Measurements from ENCODE around the gene FHDC1.

The FHDC1 gene

DNA sequence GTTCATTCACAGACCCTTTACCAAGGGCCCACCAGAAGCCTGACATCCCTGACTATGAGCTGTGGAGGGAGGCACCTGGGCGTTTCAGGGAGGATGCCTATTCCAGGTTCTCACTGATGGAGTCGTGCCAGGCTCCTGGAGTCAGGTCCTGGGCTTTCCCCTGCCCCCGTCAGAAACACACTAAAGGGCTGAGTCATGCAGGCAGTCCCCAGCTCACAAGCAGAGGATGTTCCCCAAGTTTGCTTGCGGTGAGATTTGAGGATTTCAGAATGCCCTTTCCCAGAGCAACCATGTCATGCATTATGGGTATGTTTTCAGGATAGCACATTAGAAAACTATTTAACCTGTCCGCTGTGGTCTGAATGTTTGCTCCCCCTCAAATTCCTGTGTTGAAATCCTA, 45.2 kb downstream of the FHDC1 start:
- H3K27ac ChIP-seq: no peak overlapping the region
- CTCF ChIA-PET: no interaction called here
- peak; percentile 69 for DNase-seq (ENCODE audit: low spot score)
- TF ChIP-seq, protein P1, sequence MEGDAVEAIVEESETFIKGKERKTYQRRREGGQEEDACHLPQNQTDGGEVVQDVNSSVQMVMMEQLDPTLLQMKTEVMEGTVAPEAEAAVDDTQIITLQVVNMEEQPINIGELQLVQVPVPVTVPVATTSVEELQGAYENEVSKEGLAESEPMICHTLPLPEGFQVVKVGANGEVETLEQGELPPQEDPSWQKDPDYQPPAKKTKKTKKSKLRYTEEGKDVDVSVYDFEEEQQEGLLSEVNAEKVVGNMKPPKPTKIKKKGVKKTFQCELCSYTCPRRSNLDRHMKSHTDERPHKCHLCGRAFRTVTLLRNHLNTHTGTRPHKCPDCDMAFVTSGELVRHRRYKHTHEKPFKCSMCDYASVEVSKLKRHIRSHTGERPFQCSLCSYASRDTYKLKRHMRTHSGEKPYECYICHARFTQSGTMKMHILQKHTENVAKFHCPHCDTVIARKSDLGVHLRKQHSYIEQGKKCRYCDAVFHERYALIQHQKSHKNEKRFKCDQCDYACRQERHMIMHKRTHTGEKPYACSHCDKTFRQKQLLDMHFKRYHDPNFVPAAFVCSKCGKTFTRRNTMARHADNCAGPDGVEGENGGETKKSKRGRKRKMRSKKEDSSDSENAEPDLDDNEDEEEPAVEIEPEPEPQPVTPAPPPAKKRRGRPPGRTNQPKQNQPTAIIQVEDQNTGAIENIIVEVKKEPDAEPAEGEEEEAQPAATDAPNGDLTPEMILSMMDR (conservative IDR thresholded peaks at IDR 0.05; ENCODE audit: low read depth): no peak
- POLR2A ChIA-PET (ENCODE audit: low non-redundant PET): interaction anchor here (0.6 kb wide), 1 partner anchor 94 kb away, joined by 3 read pairs; no protein-coding TSS in a partner anchor

DNA sequence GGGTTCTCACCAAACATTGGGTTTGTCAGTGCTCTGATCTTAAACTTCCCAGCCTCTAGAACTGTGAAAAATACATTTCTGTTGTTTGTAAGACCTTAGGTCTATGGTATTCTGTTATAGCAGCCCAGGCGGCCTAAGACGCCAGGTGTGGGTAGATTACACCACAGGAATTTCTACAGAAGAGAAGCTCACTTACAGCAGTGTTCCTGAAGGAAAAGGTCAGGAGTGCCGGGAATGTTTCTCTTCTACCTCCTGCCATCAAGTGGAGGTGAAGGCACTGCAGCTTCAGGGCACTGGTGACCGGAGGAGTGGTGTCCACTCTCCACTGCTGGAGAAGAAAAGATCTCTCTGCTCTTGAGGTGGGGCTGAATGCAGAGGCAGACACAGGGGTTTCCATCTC, 45.7 kb downstream of the FHDC1 start:
- no peak for DNase-seq (ENCODE audit: low spot score)
- no peak overlapping the region for H3K27ac ChIP-seq
- TF ChIP-seq, protein P1 (conservative IDR thresholded peaks at IDR 0.05; ENCODE audit: low read depth): no peak
- POLR2A ChIA-PET (ENCODE audit: low non-redundant PET): interaction anchor here (0.6 kb wide), 1 partner anchor 94 kb away, joined by 3 read pairs; no protein-coding TSS in a partner anchor
- CTCF ChIA-PET: no interaction called here

DNA sequence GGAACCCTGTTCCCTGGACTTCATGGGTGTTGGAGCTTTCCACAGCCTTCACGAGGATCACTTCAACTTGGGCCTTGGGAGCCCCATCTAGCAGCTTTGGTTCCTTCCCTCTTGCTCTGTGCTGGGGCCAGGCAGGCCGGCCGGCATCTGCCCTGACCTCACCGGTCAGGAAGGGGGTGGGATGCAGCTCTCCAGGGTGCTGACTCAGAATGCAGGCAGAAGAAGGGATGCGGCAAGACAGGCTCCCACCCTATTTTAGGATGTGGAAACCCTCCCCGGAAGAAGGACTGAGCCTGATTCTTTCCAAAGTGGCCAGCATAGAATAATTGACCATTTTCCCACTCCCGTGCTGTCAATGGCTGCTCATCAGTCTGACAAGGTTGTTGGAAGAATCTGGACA, 47.1 kb downstream of the FHDC1 start:
- CTCF ChIA-PET: no interaction called here
- H3K27ac ChIP-seq: no peak overlapping the region
- POLR2A ChIA-PET (ENCODE audit: low non-redundant PET): interaction anchor here (1.2 kb wide), 1 partner anchor 45 kb away, joined by 3 read pairs; no protein-coding TSS in a partner anchor
- no peak for DNase-seq (ENCODE audit: low spot score)
- TF ChIP-seq, protein P1 (conservative IDR thresholded peaks at IDR 0.05; ENCODE audit: low read depth): no peak

DNA sequence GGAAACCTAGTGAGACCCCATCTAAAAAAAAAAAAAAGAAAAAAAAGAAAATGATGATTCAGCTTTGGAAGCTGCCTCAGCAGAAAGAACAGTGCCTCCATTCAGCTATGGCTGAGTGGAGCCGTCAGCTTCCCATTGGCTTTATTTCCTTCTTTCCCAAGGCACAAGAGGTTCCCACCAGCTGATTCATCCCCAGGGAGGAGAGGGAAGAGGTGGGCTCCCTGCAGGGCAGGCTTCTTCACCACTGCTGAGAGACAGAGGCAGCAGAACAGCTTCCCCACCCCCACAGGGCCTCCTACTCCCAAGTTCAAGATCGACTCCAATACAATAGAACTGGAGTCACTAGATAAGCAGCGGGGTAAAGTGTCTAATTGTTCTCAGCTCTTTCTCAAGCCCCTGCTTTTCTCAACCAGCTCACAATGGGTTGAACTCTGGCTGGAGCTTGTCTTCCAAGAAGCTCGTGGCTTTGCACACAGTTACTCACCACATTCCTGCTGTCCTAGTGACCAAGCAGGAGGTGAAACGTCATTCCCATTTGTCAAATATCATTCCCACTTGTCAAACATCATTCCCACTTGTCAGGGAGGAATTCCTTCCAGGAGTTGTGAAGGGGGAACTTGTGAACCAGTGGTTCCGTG, 47.8 kb downstream of the FHDC1 start:
- no peak overlapping the region for H3K27ac ChIP-seq
- ChIA-PET CTCF (interaction anchor here (0.6 kb wide), 1 partner anchor 8 kb away, joined by 3 read pairs; no protein-coding TSS in a partner anchor), POLR2A (ENCODE audit: low non-redundant PET) (interaction anchor here (1.2 kb wide), 1 partner anchor 46 kb away, joined by 3 read pairs; no protein-coding TSS in a partner anchor)
- TF ChIP-seq, protein P1 (conservative IDR thresholded peaks at IDR 0.05; ENCODE audit: low read depth): no peak
- DNase-seq (ENCODE audit: low spot score): peak; percentile 63

DNA sequence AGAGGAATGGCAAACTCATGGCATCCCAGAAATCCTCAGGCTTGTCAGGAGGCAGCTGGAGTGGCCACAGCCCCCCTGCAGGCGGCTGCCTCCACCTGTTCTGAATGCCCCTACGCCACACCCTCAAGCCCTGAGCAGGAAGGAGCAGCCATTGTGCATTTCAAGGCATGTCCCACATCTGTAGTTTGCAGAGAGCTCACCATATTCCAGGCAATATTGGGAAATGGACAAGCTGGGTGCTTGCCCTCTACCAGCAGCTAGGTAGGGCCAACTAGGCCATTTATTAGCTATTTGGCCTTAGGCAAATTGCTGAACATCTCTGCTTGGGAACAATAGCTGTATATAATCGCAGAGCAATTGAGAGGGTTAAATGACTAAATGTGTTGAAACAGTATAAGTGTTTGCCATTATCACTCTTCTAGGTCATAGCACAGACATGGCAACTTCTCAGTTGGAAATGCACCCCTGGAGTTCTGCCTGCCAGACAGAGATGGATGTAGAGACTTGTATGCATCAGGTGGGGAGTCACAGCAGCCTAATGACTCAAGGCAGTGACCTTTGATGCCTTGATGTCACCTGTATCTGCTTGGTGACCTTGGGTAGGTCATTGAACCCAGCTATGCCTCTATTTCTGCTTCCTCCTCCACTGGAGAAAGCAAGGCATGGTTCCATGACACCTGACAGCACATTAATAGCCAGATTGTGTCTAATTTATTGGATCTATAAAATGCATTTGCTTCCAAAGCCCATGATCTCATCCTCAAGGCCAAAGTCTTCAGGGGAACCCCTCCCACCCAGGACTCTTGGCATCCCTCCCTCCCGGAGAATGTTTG, 52.8 kb downstream of the FHDC1 start:
- no peak for DNase-seq (ENCODE audit: low spot score)
- H3K27ac ChIP-seq: no peak overlapping the region
- TF ChIP-seq, protein P1 (conservative IDR thresholded peaks at IDR 0.05; ENCODE audit: low read depth): no peak
- POLR2A ChIA-PET (ENCODE audit: low non-redundant PET): no interaction called here
- CTCF ChIA-PET: no interaction called here

DNA sequence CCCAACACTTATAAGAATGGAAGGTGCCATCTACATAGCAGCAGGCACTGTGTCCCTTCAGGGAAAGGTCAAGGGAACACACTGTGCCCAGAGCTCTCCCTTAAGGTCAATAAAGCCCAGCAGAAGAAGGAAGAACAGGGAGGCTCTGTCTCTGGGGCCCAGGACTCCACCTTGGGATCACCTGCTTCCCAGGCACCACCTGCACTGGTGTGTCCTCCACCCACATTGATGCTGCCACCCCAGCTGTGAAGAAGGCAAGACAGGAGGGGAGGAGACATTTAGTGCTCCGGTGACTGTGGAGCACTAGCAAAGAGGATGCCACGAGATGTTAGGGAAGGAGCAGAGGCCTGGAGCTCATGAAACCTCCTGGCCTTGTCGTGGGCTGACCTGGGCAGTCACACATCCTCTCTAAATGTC, 53.4 kb downstream of the FHDC1 start:
- DNase-seq (ENCODE audit: low spot score): no peak
- no peak overlapping the region for H3K27ac ChIP-seq
- TF ChIP-seq, protein P1 (conservative IDR thresholded peaks at IDR 0.05; ENCODE audit: low read depth): no peak
- CTCF ChIA-PET: no interaction called here
- POLR2A ChIA-PET (ENCODE audit: low non-redundant PET): no interaction called here
